ENCODE data around the gene CA10.

The CA10 gene

GRCh38 chr17:51951741-51952140, 206.8 kb downstream of the CA10 start:
- H3K4me3 ChIP-seq (ENCODE audit: low read length, poor library complexity, severe bottlenecking) = no peak overlapping the region
- H2AFZ ChIP-seq (ENCODE audit: low read length) = no peak overlapping the region

DNA sequence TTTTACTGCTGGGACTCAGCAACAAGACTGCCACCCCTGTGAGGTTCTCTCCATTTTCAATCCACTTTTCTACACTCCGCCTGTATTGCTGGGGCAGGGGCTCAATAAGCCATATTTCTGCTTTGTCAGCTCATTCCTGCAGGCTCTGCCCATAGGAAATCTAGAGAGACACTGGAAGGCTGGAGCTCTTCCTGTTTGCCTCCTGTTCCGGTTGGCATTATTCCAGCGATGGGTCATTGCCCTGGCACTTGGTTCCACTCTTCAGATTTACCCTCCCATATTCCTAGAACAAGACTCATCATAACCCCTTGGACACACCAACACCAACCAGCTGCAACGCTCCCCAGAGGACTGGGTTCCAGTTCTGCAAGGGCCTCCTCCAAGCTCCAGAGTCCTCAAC, 210.4 kb downstream of the CA10 start:
- no peak overlapping the region for H3K4me2 ChIP-seq (ENCODE audit: low read depth, low read length, poor library complexity, severe bottlenecking)
- TF ChIP-seq, protein P1, sequence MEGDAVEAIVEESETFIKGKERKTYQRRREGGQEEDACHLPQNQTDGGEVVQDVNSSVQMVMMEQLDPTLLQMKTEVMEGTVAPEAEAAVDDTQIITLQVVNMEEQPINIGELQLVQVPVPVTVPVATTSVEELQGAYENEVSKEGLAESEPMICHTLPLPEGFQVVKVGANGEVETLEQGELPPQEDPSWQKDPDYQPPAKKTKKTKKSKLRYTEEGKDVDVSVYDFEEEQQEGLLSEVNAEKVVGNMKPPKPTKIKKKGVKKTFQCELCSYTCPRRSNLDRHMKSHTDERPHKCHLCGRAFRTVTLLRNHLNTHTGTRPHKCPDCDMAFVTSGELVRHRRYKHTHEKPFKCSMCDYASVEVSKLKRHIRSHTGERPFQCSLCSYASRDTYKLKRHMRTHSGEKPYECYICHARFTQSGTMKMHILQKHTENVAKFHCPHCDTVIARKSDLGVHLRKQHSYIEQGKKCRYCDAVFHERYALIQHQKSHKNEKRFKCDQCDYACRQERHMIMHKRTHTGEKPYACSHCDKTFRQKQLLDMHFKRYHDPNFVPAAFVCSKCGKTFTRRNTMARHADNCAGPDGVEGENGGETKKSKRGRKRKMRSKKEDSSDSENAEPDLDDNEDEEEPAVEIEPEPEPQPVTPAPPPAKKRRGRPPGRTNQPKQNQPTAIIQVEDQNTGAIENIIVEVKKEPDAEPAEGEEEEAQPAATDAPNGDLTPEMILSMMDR (conservative IDR thresholded peaks at IDR 0.05; ENCODE audit: low read length) = no peak
- TF ChIP-seq EZH2phosphoT487 (IDR thresholded peaks at IDR 0.05; ENCODE audit: borderline replicate concordance) = no peak

More at GRCh38 chr17:51951741-51952140, 206.8 kb downstream of the CA10 start:
- Histone ChIP-seq H3K4me2 (ENCODE audit: low read depth, low read length, poor library complexity, severe bottlenecking) (no peak overlapping the region), H3K36me3 (ENCODE audit: insufficient read depth, low read length) (no peaks in the 10 kb centered on the region), H3K79me2 (ENCODE audit: insufficient read depth, low read length) (no peaks in the 10 kb centered on the region), H3F3A (ENCODE audit: low read depth) (no peaks in the 10 kb centered on the region), H3K27me3 (ENCODE audit: insufficient read depth, low read length, poor library complexity, severe bottlenecking) (no peaks in the 10 kb centered on the region), H3K9me3 (ENCODE audit: insufficient read depth, low read depth, low read length) (no peaks in the 10 kb centered on the region), H3K9me2 (replicated peaks; ENCODE audit: low read depth, low read length) (no peaks in the 10 kb centered on the region), H3K9ac (ENCODE audit: low read depth, low read length, poor library complexity, severe bottlenecking) (no peak overlapping the region), H3K4me1 (ENCODE audit: insufficient read depth, low read length, poor library complexity, severe bottlenecking) (no peaks in the 10 kb centered on the region), H4K20me1 (ENCODE audit: insufficient read depth, low read length, poor library complexity, severe bottlenecking) (no peaks in the 10 kb centered on the region)
- TF ChIP-seq, protein P1 (conservative IDR thresholded peaks at IDR 0.05; ENCODE audit: low read length) = no peak
- no peak for TF ChIP-seq EZH2phosphoT487 (IDR thresholded peaks at IDR 0.05; ENCODE audit: borderline replicate concordance)

GRCh38 chr17:51947160-51947735, 211.3 kb downstream of the CA10 start:
- Histone ChIP-seq H3K27me3 (ENCODE audit: insufficient read depth, low read length, poor library complexity, severe bottlenecking) (no peaks in the 10 kb centered on the region), H3K4me3 (ENCODE audit: low read length, poor library complexity, severe bottlenecking) (no peak overlapping the region), H3K4me2 (ENCODE audit: low read depth, low read length, poor library complexity, severe bottlenecking) (no peak overlapping the region), H3K79me2 (ENCODE audit: insufficient read depth, low read length) (no peaks in the 10 kb centered on the region), H3K9me3 (ENCODE audit: insufficient read depth, low read depth, low read length) (no peaks in the 10 kb centered on the region), H2AFZ (ENCODE audit: low read length) (no peak overlapping the region), H3K36me3 (ENCODE audit: insufficient read depth, low read length) (no peaks in the 10 kb centered on the region), H3K9me2 (replicated peaks; ENCODE audit: low read depth, low read length) (no peaks in the 10 kb centered on the region), H4K20me1 (ENCODE audit: insufficient read depth, low read length, poor library complexity, severe bottlenecking) (no peaks in the 10 kb centered on the region), H3K4me1 (ENCODE audit: insufficient read depth, low read length, poor library complexity, severe bottlenecking) (no peaks in the 10 kb centered on the region), H3F3A (ENCODE audit: low read depth) (no peaks in the 10 kb centered on the region), H3K9ac (ENCODE audit: low read depth, low read length, poor library complexity, severe bottlenecking) (no peak overlapping the region)
- TF ChIP-seq, protein P1 (conservative IDR thresholded peaks at IDR 0.05; ENCODE audit: low read length) = no peak
- no peak for TF ChIP-seq EZH2phosphoT487 (IDR thresholded peaks at IDR 0.05; ENCODE audit: borderline replicate concordance)

More for the DNA sequence above, 210.4 kb downstream of the CA10 start:
- Histone ChIP-seq H3K9ac (ENCODE audit: low read depth, low read length, poor library complexity, severe bottlenecking) (no peak overlapping the region), H3K9me2 (replicated peaks; ENCODE audit: low read depth, low read length) (no peaks in the 10 kb centered on the region), H2AFZ (ENCODE audit: low read length) (no peak overlapping the region), H3K79me2 (ENCODE audit: insufficient read depth, low read length) (no peaks in the 10 kb centered on the region), H3F3A (ENCODE audit: low read depth) (no peaks in the 10 kb centered on the region), H3K27me3 (ENCODE audit: insufficient read depth, low read length, poor library complexity, severe bottlenecking) (no peaks in the 10 kb centered on the region), H3K36me3 (ENCODE audit: insufficient read depth, low read length) (no peaks in the 10 kb centered on the region), H3K4me1 (ENCODE audit: insufficient read depth, low read length, poor library complexity, severe bottlenecking) (no peaks in the 10 kb centered on the region), H3K4me3 (ENCODE audit: low read length, poor library complexity, severe bottlenecking) (no peak overlapping the region), H3K9me3 (ENCODE audit: insufficient read depth, low read depth, low read length) (no peaks in the 10 kb centered on the region), H4K20me1 (ENCODE audit: insufficient read depth, low read length, poor library complexity, severe bottlenecking) (no peaks in the 10 kb centered on the region)
